Dermis blood vessel endothelial cell (primary cell): ENCODE results near the gene TNS3. TPM values are rescaled to one million over a fixed set of nuclear protein-coding genes. Genes with fewer than 3 reads are reported as not detected.
"Not testable (repeated sequence)": the region's sequence is repeated elsewhere in the genome, so short reads cannot be mapped to it uniquely, and the experiment has no call there.

Experiments
- DNase-seq: peaks from one replicate; pipeline ENCODE4 v3.0.0; 2010
- total RNA-seq: library from RNA; depleted of rRNA; stranded (reverse); fragments of >200 nt; gene quantifications from 2 replicates; pipeline ENCODE4 v1.2.3, GENCODE V29; 2014

TNS3 gene
- total RNA-seq, 1 donor from 2014 or later = 11.7 TPM

GRCh38 chr7:47482013-47482875 is 99.7 kb downstream of the TNS3 start:
- DNase-seq = peak; percentile 57

DNA sequence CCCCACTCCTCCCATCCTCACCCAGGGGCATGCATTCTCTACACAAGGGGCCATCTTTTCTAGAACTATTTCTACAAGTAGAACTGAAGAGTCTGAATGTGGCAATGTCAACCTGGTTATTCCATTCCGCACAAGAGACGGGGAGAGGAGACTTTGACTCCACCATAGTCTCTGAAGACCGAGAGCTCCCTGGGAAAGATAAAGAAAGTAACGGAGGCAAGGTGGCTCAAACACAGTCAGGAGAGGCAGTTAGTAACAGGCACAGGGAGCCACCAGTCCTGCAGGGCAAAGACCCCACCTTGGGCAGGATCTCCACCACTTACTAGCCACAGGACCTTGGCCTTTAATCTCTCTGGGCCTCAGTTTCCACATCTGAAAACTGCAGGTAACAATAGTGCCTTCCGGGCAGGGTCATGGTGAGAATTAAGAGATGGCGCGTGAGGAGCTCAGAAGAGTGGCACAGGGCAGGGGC is 100.3 kb downstream of the TNS3 start:
- no peak for DNase-seq

- no peak for DNase-seq
Observed at GRCh38 chr7:47480576-47481538, 101.1 kb downstream of the TNS3 start.

DNA sequence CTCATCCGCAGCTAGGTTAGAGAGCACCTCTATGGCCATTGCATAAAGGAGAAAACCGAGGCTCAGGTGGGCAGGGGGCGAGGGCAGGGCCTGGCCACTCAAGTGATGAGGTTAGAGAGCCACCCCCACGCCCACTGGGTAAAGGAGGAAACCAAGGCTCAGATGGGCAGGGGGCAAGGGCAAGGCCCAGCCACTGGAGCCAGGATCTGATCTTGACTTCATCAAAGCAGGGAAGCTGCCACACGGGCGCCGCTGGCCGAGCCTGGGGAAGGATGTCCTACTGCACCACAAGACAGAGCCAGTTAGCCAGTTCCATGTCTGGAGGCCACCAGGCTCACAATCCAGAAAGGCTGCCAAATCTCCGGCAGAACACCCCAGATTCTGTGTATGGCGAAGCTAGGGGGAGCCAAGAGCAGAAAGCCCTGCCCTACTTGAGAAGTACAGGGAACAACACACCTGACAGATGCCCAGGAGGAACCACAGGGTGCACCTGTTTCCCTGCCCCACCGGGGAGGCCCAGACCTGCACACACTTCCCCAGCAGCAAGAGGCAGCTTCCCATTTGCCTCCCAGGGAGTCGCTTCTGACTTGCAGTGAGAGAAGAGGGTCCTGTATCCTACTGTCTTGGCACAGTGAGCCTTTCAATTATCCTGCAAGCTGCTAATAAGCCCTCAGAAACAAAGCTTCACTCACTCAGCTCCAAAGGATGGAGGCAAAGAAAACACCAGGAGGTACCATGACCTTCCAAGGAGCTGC is 101.9 kb downstream of the TNS3 start:
- no peak for DNase-seq

DNA sequence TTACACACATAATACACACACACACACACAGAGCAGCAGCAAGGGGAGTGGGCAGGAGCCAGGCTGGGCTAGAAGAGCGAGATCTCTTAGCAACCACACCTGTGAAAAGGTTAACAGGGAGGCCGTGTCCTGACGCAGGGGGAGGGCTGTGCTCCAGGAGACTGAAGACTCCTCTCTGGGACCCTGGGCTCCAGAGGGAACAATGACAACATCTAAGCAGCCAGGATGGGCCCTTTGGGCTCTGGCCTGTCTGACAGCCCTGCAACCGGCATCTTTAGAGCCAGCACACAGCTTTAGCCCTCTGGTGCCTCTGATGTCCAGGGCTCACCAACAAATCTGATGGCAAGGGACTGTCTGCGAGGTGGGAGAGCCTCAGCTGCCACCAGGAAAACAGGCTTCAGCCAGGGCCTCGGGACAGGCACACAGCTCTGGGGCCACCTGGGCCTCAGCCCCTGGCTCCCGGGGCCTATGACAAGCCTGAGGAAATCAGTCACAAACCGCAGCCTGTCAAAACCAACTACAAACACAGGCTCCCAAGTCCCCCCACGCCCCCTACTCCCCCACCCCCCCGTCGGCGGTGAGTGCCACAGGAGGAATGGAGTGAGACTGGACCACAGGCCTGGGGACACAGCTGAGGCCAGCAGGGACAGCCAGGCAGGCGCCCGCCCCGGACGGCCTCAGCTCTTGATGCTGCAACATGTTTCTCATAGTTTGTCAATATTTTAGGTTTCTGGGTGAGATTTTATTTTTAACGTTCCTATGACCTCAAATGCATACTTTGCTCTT is 102.8 kb downstream of the TNS3 start:
- no peak for DNase-seq

GRCh38 chr7:47478017-47478344 is 103.9 kb downstream of the TNS3 start:
- DNase-seq = no peak

DNA sequence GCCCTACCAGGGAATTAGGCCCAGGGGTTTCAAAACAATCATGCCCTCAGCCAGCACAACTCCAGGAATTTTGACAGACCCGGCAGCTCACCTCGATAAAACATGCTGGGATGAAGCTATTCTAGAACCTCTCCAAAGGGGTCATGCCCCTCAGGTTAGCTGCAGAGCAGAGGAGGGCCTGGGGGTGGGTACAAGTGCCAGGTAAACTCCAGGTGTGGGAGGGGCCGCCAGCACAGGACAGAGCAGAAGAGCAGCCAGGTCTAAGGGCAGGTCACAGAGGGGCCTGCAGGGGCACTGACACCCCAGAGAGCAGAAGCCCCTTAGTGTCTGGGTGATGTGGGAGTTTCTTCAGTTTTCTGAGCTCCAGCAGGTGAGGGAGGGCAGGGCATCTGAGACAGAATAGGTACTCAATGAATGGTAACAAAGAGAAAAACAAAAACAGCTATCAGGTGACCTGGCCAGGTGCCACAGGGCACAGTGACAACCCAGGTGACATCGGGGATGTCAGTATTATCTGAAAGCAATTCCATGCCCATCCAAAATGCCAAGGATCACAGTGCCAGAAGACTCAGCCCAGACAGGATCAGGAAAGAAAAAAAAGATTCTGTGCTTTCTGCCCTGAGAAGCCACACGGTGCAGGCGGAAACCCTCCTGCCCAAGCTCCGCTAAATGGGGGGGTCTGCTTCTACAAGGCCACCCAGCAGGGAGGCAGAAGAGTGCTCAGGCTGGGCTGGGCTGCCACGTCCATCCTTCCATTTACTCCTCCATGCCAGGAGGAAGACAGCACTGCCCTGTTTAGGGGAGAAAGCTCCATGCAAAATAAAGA is 104.5 kb downstream of the TNS3 start:
- DNase-seq = no peak

GRCh38 chr7:47475880-47476227 is 106.1 kb downstream of the TNS3 start:
- DNase-seq = no peak

GRCh38 chr7:47474937-47475879 is 106.7 kb downstream of the TNS3 start:
- DNase-seq = peak; percentile 58

DNA sequence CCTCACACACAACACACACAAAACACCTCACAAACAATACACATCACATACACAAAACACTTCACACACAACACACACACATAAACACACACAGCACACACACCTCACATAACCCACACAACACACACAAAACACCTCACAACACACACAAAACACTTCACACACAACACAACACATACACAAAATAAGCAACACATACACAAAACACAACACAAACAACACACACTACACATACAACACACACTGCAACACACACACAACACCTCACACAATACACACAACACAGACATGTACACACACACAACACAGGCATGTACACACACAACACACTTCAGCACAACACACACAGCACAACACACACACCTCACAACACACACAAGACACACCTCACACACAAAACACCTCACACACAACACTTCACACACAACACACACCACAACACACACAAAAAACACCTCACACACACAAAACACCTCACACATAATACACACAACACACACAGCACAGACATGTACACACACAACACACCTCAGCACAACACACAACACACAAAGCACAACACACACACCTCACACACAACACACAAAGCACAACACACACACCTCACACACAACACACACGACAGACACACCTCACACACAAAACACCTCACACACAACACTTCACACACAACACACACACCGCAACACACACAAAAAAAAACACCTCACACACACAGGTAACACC is 107.5 kb downstream of the TNS3 start:
- no peak for DNase-seq

- DNase-seq = no peak
Observed at GRCh38 chr7:47473499-47474210, 108.3 kb downstream of the TNS3 start.

DNA sequence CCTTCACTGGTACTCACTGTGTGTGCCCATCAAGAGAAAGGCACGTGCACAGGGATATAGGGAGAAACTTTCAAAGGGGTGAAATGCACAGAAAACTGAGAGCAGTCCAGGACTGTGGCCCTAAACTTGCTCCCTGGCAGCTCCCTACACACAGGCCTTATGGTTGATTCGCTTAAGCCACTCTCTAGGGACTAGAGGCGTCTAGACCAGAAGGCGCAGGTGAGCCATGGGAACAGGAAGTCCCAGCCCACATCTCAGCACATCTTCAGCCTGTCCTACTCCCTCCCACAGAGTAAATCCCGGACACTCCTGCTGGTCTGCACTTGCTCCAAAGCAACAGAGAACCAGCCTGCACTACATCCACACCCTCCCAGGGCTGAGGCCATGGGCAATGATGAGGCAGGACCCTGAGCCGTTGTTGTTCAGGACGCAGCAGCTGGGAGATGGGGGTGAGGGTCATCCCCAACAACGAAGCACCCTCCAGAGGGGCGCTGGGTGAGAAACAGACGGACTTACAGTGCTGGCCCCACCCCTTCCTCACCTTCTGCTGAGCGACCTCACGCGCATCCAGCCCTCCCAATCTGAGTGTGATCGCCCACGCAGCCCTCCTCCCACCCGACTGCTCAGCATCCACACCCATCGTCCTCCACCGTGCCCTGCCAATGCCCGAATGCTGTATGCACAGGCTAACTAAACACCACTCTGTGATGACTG is 109.3 kb downstream of the TNS3 start:
- DNase-seq = no peak

DNA sequence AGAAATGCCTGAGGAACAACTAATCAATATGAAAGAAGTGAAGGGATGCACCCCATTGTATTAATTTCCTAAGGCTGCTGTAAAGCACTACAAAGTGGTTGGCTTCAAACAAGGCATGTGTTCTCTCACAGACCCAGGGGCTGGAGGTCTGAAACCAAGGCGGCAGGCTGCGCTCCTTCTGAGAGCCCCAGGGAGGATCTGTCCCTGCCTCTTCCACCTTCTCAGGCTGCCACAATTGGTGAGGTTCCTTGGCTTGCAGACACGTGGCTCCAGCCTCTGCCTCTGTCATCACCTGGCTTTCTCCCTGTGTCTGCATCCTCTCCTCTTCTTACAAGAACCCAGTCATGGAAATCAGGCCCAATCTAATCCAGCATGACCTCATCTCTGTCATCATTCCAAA is 110.1 kb downstream of the TNS3 start:
- no peak for DNase-seq

DNA sequence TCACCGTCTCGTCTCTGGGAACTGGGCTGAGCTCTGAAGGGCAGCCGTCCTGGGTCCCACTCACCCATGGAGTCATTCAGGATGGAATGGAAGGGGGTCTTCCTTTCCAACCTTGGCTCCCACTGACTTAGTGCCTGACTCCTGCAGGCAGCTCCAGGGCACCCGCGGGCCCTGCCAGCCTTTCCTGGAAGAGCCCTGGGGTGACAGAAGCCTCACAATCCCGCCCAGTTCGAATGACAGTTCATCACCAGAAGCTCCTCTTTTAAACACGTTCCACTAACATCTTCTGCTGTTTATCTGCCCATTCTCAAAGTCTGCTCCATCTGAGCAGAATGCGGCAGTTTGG is 110.6 kb downstream of the TNS3 start:
- DNase-seq = no peak

DNA sequence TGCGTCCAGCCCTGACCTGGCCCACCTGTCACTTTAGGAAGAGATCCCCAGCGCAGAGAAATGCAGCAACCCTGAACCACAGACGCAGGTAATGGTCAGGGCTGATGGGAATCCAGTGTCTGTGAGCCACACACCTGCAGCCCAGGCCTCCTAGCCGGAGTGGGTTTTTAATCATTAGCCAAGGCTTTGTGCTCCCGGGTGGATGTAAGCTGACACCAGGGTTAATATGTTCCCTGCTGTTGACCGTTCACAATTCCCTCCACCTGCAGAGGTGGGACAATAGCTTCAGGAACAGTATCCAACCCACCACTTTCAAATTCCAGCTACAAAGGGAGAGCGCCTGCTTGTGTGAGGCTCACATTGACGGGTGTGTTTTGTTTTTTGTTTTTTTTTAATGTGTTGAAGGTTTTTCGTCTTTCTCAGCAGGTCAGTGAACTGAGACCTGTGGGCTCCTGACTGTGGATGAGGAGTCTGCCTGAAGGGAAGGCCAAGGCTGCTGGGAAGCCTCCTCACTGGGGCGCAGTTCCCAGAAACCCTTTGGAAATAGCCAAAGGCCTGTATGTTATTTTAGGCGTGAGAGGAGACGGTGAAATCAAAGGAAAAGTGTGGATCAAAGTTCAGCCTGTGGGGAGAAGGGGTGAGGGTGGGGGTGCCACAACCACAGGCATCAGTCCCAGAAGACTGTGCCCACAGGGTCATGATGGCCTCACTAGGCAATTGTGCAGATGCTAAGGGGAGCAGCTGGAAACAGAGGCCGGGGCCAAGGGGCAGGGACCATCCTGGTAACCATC is 111.1 kb downstream of the TNS3 start:
- no peak for DNase-seq

DNA sequence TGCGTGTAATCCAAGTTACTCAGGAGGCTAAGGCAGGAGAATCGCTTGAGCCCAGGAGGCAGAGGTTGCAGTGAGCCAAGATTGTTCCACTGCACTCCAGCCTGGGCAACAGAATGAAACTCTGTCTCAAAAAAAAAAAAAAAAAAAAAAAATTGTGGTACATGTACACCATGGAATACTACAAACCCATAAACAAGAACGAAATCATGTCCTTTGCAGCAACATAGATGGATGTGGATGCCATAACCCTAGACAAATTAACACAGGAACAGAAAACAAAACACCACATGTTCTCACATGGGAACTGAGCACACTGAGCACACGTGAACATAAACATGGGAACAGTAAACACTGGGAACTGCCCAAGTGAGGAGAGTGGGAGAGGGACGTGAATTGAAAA is 112.1 kb downstream of the TNS3 start:
- not testable (repeated sequence) for DNase-seq

GRCh38 chr7:47466832-47467231 is 115.1 kb downstream of the TNS3 start:
- DNase-seq = no peak
